NCI-H446 (cell line): ENCODE results near the gene LUC7L2.
"Not testable (repeated sequence)": the region's sequence is repeated elsewhere in the genome, so short reads cannot be mapped to it uniquely, and the experiment has no call there.

Source experiments
- DNase-seq, 2 experiments: peaks; one replicate each; lab custom pipeline; 2025; lab: John Stamatoyannopoulos, UW

LUC7L2 gene

GRCh38 chr7:139397192-139397591 lies 37.5 kb downstream of the LUC7L2 start:
- no peak for DNase-seq

GRCh38 chr7:139403601-139404000 lies 43.9 kb downstream of the LUC7L2 start:
- no peak for DNase-seq

GRCh38 chr7:139407555-139407954 lies 47.9 kb downstream of the LUC7L2 start:
- DNase-seq = no peak

- DNase-seq = not testable (repeated sequence)
These were observed 55.2 kb downstream of the LUC7L2 start for GRCh38 chr7:139414743-139415402.

- no peak for DNase-seq
These were observed 56.7 kb downstream of the LUC7L2 start for GRCh38 chr7:139416405-139416804.

GRCh38 chr7:139417478-139417877 lies 57.8 kb downstream of the LUC7L2 start:
- no peak for DNase-seq

- DNase-seq = no peak
These were observed 61.4 kb downstream of the LUC7L2 start for GRCh38 chr7:139421123-139421522.

GRCh38 chr7:139422126-139422525 lies 62.4 kb downstream of the LUC7L2 start:
- DNase-seq = no peak

GRCh38 chr7:139423091-139423490 lies 63.4 kb downstream of the LUC7L2 start:
- no peak for DNase-seq

GRCh38 chr7:139424004-139424403 lies 64.3 kb downstream of the LUC7L2 start:
- DNase-seq = no peak

- not testable (repeated sequence) for DNase-seq
These were observed 66.0 kb downstream of the LUC7L2 start for GRCh38 chr7:139425701-139426100.

GRCh38 chr7:139426258-139427028 lies 66.7 kb downstream of the LUC7L2 start:
- DNase-seq = no peak

GRCh38 chr7:139427029-139427420 lies 67.3 kb downstream of the LUC7L2 start:
- DNase-seq = no peak

- no peak for DNase-seq
These were observed 68.1 kb downstream of the LUC7L2 start for GRCh38 chr7:139427788-139428187.

GRCh38 chr7:139429735-139430134 lies 70.0 kb downstream of the LUC7L2 start:
- not testable (repeated sequence) for DNase-seq

- DNase-seq = no peak
These were observed 70.7 kb downstream of the LUC7L2 start for GRCh38 chr7:139430443-139430842.

- DNase-seq = no peak
These were observed 71.3 kb downstream of the LUC7L2 start for GRCh38 chr7:139431010-139431409.

- no peak for DNase-seq
These were observed 71.8 kb downstream of the LUC7L2 start for GRCh38 chr7:139431459-139431858.

GRCh38 chr7:139436806-139437205 lies 77.1 kb downstream of the LUC7L2 start:
- no peak for DNase-seq

GRCh38 chr7:139439375-139439774 lies 79.7 kb downstream of the LUC7L2 start:
- DNase-seq = no peak

- no peak for DNase-seq
These were observed 82.3 kb downstream of the LUC7L2 start for GRCh38 chr7:139441961-139442360.

GRCh38 chr7:139446051-139446890 lies 86.6 kb downstream of the LUC7L2 start:
- DNase-seq = no peak

GRCh38 chr7:139450851-139451250 lies 91.2 kb downstream of the LUC7L2 start:
- DNase-seq = no peak
